ENCODE measurements around the gene ARL3. TPM values are rescaled to one million over a fixed set of nuclear protein-coding genes. Genes with fewer than 3 reads are reported as not detected.

The ARL3 gene
- total RNA-seq, 1 experiment from 2014 or later, result 13.3 TPM

DNA sequence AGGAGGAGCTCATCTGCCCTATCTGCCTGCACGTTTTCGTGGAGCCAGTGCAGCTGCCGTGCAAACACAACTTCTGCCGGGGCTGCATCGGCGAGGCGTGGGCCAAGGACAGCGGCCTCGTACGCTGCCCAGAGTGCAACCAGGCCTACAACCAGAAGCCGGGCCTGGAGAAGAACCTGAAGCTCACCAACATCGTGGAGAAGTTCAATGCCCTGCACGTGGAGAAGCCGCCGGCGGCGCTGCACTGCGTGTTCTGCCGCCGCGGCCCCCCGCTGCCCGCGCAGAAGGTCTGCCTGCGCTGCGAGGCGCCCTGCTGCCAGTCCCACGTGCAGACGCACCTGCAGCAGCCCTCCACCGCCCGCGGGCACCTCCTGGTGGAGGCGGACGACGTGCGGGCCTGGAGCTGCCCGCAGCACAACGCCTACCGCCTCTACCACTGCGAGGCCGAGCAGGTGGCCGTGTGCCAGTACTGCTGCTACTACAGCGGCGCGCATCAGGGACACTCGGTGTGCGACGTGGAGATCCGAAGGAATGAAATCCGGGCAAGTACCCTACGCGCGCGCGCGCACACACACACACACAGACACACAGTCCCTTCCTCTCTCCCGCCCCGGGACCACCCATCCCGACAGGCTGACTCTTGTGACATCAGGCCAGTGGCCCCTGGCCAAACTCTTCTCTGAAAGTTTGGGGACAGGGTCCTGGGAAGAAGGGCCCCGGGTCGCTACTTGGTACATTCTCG, 69.4 kb downstream of the ARL3 start (continued):
- TF ChIP-seq, protein P1, sequence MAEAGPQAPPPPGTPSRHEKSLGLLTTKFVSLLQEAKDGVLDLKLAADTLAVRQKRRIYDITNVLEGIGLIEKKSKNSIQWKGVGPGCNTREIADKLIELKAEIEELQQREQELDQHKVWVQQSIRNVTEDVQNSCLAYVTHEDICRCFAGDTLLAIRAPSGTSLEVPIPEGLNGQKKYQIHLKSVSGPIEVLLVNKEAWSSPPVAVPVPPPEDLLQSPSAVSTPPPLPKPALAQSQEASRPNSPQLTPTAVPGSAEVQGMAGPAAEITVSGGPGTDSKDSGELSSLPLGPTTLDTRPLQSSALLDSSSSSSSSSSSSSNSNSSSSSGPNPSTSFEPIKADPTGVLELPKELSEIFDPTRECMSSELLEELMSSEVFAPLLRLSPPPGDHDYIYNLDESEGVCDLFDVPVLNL (CRISPR knock-in tag; IDR thresholded peaks at IDR 0.05; ENCODE audit: borderline replicate concordance, low read depth), result peak; percentile 53; the same call in 1 of the 2 replicates
- TF ChIP-seq, protein P2, sequence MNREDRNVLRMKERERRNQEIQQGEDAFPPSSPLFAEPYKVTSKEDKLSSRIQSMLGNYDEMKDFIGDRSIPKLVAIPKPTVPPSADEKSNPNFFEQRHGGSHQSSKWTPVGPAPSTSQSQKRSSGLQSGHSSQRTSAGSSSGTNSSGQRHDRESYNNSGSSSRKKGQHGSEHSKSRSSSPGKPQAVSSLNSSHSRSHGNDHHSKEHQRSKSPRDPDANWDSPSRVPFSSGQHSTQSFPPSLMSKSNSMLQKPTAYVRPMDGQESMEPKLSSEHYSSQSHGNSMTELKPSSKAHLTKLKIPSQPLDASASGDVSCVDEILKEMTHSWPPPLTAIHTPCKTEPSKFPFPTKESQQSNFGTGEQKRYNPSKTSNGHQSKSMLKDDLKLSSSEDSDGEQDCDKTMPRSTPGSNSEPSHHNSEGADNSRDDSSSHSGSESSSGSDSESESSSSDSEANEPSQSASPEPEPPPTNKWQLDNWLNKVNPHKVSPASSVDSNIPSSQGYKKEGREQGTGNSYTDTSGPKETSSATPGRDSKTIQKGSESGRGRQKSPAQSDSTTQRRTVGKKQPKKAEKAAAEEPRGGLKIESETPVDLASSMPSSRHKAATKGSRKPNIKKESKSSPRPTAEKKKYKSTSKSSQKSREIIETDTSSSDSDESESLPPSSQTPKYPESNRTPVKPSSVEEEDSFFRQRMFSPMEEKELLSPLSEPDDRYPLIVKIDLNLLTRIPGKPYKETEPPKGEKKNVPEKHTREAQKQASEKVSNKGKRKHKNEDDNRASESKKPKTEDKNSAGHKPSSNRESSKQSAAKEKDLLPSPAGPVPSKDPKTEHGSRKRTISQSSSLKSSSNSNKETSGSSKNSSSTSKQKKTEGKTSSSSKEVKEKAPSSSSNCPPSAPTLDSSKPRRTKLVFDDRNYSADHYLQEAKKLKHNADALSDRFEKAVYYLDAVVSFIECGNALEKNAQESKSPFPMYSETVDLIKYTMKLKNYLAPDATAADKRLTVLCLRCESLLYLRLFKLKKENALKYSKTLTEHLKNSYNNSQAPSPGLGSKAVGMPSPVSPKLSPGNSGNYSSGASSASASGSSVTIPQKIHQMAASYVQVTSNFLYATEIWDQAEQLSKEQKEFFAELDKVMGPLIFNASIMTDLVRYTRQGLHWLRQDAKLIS (CRISPR knock-in tag; IDR thresholded peaks at IDR 0.05; ENCODE audit: borderline replicate concordance), result peak; percentile 63; the same call in 1 of the 2 replicates
- TF ChIP-seq, protein P3, sequence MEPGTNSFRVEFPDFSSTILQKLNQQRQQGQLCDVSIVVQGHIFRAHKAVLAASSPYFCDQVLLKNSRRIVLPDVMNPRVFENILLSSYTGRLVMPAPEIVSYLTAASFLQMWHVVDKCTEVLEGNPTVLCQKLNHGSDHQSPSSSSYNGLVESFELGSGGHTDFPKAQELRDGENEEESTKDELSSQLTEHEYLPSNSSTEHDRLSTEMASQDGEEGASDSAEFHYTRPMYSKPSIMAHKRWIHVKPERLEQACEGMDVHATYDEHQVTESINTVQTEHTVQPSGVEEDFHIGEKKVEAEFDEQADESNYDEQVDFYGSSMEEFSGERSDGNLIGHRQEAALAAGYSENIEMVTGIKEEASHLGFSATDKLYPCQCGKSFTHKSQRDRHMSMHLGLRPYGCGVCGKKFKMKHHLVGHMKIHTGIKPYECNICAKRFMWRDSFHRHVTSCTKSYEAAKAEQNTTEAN (CRISPR knock-in tag; IDR thresholded peaks at IDR 0.05), result peak; percentile 94; the same call in 1 of the 2 replicates
- TF ChIP-seq ESRRA (CRISPR knock-in tag; IDR thresholded peaks at IDR 0.05; ENCODE audit: borderline replicate concordance) (peak; percentile 81; the same call in 1 of the 2 replicates), ZNF138 (CRISPR knock-in tag; conservative IDR thresholded peaks at IDR 0.05) (peak; percentile 94; the same call in 1 of the 2 replicates), TP53 (CRISPR knock-in tag; IDR thresholded peaks at IDR 0.05) (peak; percentile 89; the same call in 1 of the 2 replicates), FOXJ3 (CRISPR knock-in tag; IDR thresholded peaks at IDR 0.05; ENCODE audit: borderline replicate concordance) (no peak), TEAD1 (CRISPR knock-in tag; IDR thresholded peaks at IDR 0.05) (peak; percentile 74; the same call in 1 of the 2 replicates)
- TF ChIP-seq, protein P4, sequence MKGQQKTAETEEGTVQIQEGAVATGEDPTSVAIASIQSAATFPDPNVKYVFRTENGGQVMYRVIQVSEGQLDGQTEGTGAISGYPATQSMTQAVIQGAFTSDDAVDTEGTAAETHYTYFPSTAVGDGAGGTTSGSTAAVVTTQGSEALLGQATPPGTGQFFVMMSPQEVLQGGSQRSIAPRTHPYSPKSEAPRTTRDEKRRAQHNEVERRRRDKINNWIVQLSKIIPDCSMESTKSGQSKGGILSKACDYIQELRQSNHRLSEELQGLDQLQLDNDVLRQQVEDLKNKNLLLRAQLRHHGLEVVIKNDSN (CRISPR knock-in tag; IDR thresholded peaks at IDR 0.05), result peak; percentile 70
- TF ChIP-seq, protein P5, sequence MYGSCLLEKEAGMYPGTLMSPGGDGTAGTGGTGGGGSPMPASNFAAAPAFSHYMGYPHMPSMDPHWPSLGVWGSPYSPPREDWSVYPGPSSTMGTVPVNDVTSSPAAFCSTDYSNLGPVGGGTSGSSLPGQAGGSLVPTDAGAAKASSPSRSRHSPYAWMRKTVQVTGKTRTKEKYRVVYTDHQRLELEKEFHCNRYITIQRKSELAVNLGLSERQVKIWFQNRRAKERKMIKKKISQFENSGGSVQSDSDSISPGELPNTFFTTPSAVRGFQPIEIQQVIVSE (CRISPR knock-in tag; IDR thresholded peaks at IDR 0.05; ENCODE audit: borderline replicate concordance), result no peak
- TF ChIP-seq, protein P6, sequence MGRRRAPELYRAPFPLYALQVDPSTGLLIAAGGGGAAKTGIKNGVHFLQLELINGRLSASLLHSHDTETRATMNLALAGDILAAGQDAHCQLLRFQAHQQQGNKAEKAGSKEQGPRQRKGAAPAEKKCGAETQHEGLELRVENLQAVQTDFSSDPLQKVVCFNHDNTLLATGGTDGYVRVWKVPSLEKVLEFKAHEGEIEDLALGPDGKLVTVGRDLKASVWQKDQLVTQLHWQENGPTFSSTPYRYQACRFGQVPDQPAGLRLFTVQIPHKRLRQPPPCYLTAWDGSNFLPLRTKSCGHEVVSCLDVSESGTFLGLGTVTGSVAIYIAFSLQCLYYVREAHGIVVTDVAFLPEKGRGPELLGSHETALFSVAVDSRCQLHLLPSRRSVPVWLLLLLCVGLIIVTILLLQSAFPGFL (CRISPR knock-in tag; IDR thresholded peaks at IDR 0.05; ENCODE audit: borderline replicate concordance), result peak; percentile 92
- TF ChIP-seq, protein P7, sequence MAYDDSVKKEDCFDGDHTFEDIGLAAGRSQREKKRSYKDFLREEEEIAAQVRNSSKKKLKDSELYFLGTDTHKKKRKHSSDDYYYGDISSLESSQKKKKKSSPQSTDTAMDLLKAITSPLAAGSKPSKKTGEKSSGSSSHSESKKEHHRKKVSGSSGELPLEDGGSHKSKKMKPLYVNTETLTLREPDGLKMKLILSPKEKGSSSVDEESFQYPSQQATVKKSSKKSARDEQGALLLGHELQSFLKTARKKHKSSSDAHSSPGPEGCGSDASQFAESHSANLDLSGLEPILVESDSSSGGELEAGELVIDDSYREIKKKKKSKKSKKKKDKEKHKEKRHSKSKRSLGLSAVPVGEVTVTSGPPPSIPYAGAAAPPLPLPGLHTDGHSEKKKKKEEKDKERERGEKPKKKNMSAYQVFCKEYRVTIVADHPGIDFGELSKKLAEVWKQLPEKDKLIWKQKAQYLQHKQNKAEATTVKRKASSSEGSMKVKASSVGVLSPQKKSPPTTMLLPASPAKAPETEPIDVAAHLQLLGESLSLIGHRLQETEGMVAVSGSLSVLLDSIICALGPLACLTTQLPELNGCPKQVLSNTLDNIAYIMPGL (CRISPR knock-in tag; IDR thresholded peaks at IDR 0.05), result peak; percentile 92; the same call in 1 of the 2 replicates
- TF ChIP-seq, protein P8, sequence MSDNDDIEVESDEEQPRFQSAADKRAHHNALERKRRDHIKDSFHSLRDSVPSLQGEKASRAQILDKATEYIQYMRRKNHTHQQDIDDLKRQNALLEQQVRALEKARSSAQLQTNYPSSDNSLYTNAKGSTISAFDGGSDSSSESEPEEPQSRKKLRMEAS (CRISPR knock-in tag; IDR thresholded peaks at IDR 0.05), result peak; percentile 96
- TF ChIP-seq, protein P9, sequence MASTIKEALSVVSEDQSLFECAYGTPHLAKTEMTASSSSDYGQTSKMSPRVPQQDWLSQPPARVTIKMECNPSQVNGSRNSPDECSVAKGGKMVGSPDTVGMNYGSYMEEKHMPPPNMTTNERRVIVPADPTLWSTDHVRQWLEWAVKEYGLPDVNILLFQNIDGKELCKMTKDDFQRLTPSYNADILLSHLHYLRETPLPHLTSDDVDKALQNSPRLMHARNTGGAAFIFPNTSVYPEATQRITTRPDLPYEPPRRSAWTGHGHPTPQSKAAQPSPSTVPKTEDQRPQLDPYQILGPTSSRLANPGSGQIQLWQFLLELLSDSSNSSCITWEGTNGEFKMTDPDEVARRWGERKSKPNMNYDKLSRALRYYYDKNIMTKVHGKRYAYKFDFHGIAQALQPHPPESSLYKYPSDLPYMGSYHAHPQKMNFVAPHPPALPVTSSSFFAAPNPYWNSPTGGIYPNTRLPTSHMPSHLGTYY (CRISPR knock-in tag; IDR thresholded peaks at IDR 0.05), result no peak
- TF ChIP-seq, protein P10, sequence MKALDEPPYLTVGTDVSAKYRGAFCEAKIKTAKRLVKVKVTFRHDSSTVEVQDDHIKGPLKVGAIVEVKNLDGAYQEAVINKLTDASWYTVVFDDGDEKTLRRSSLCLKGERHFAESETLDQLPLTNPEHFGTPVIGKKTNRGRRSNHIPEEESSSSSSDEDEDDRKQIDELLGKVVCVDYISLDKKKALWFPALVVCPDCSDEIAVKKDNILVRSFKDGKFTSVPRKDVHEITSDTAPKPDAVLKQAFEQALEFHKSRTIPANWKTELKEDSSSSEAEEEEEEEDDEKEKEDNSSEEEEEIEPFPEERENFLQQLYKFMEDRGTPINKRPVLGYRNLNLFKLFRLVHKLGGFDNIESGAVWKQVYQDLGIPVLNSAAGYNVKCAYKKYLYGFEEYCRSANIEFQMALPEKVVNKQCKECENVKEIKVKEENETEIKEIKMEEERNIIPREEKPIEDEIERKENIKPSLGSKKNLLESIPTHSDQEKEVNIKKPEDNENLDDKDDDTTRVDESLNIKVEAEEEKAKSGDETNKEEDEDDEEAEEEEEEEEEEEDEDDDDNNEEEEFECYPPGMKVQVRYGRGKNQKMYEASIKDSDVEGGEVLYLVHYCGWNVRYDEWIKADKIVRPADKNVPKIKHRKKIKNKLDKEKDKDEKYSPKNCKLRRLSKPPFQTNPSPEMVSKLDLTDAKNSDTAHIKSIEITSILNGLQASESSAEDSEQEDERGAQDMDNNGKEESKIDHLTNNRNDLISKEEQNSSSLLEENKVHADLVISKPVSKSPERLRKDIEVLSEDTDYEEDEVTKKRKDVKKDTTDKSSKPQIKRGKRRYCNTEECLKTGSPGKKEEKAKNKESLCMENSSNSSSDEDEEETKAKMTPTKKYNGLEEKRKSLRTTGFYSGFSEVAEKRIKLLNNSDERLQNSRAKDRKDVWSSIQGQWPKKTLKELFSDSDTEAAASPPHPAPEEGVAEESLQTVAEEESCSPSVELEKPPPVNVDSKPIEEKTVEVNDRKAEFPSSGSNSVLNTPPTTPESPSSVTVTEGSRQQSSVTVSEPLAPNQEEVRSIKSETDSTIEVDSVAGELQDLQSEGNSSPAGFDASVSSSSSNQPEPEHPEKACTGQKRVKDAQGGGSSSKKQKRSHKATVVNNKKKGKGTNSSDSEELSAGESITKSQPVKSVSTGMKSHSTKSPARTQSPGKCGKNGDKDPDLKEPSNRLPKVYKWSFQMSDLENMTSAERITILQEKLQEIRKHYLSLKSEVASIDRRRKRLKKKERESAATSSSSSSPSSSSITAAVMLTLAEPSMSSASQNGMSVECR (CRISPR knock-in tag; IDR thresholded peaks at IDR 0.05; ENCODE audit: borderline replicate concordance), result peak; percentile 85; the same call in 1 of the 2 replicates
- TF ChIP-seq, protein P11, sequence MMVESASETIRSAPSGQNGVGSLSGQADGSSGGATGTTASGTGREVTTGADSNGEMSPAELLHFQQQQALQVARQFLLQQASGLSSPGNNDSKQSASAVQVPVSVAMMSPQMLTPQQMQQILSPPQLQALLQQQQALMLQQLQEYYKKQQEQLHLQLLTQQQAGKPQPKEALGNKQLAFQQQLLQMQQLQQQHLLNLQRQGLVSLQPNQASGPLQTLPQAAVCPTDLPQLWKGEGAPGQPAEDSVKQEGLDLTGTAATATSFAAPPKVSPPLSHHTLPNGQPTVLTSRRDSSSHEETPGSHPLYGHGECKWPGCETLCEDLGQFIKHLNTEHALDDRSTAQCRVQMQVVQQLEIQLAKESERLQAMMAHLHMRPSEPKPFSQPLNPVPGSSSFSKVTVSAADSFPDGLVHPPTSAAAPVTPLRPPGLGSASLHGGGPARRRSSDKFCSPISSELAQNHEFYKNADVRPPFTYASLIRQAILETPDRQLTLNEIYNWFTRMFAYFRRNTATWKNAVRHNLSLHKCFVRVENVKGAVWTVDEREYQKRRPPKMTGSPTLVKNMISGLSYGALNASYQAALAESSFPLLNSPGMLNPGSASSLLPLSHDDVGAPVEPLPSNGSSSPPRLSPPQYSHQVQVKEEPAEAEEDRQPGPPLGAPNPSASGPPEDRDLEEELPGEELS (CRISPR knock-in tag; IDR thresholded peaks at IDR 0.05), result peak; percentile 97

All from WTC11 (cell line).